Mucosa of rectum (tissue), 2 donors: ENCODE data around the gene RELT.

Source experiments
- H3K27ac ChIP-seq, 2 donors: one replicate each; pipeline ENCODE4 v1.7.0; 2013; ENCODE audit warnings: inconsistent platforms in 2 of 2, low read depth in 2 of 2, low read length in 2 of 2
- H3K27me3 ChIP-seq, 2 donors: one replicate each; pipeline ENCODE4 v1.7.0; 2013; ENCODE audit warnings: low read length in 2 of 2; ENCODE audit not compliant: control insufficient read depth in 2 of 2, insufficient read depth in 2 of 2
- H3K36me3 ChIP-seq, 2 donors: one replicate each; pipeline ENCODE4 v1.7.0; 2013; ENCODE audit warnings: low read length in 2 of 2; ENCODE audit not compliant: control insufficient read depth in 2 of 2, insufficient read depth in 2 of 2
- H3K4me1 ChIP-seq, 2 donors: one replicate each; pipeline ENCODE4 v1.7.0; 2013; ENCODE audit warnings: low read length in 2 of 2, mild to moderate bottlenecking in 1 of 2; ENCODE audit not compliant: control insufficient read depth in 2 of 2, insufficient read depth in 2 of 2
- H3K4me3 ChIP-seq, 2 donors: one replicate each; pipeline ENCODE4 v1.7.0; 2013; ENCODE audit warnings: low read length in 2 of 2
- H3K9ac ChIP-seq, 2 donors: one replicate each; pipeline ENCODE4 v1.7.0; 2013; ENCODE audit warnings: low read length in 2 of 2, low read depth in 1 of 2, mild to moderate bottlenecking in 1 of 2
- H3K9me3 ChIP-seq, 2 donors: one replicate each; pipeline ENCODE4 v1.7.0; 2013; ENCODE audit warnings: low read length in 2 of 2; ENCODE audit not compliant: control insufficient read depth in 2 of 2
- donor health status: healthy.
- donor health status: Normal muscosa, but diverticular disease.

Gene RELT

DNA sequence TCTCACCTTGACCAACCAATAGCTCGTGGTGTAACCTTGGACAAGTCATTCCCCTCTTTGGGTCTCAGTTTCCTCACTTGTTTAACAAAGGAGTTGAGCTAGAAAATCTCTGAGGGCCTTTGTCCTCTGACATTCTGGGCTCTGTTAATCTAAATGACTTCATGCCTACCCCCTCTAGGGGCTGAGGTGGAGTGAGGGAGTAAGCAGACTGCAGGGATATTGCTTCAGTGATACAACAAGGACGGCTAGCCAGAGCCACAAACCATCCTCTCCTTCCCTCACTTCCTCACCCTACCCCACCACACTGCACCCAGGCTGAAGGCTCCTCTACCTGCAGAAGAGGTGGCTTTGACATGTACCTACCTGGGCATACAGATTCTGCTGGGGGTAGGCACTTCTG is 34.8 kb downstream of the RELT start:
- no peak overlapping the region for H3K4me3 ChIP-seq
- H3K36me3 ChIP-seq = peaks cover 3 to 16% of the 10 kb centered on the region in 2 donors
- no peaks in the 10 kb centered on the region for H3K4me1 ChIP-seq
- H3K27me3 ChIP-seq = no peaks in the 10 kb centered on the region
- no peak overlapping the region for H3K9ac ChIP-seq
- H3K27ac ChIP-seq = no peak overlapping the region
- no peaks in the 10 kb centered on the region for H3K9me3 ChIP-seq

DNA sequence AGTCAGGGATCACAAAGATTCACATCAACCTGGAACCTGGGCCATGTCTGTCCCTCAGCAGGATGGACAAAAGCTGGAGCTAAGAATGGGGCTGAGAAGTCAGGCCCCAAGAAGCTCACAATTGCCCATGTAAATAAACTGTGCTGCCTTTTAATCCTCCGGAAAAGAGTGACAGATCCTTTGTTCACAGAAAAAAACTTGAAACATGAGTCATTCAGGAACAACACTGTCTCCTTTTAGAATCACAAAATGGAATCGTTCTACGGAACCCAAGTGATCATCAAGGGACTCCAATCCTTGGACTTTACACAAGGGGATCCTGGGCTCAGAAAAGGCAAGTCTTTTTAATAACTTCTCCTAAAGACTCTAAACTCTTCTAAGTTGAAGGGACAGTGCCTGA is 36.1 kb downstream of the RELT start:
- Histone ChIP-seq H3K9me3 (no peaks in the 10 kb centered on the region), H3K4me3 (no peak overlapping the region), H3K27ac (no peak overlapping the region), H3K9ac (no peak overlapping the region), H3K36me3 (peaks cover 3 to 16% of the 10 kb centered on the region in 2 donors), H3K4me1 (no peaks in the 10 kb centered on the region), H3K27me3 (no peaks in the 10 kb centered on the region)

DNA sequence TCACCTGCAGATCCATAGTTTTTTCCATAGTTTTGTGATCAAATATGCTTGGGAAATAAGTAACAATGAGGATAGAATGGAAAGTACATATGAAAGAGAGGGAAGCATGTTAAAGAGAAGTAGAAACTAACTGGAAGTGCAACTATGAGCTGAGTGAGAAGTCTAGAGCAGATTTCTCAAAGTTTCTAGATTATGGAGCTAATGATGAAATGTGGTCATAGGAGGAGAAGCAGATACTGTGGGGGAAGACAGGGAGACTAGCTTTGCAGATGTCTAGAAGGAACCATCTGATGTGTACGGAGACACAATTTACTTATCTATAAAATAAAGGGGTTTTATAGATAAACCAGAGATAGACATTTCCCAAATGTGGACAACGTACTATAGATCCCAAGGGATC is 37.1 kb downstream of the RELT start:
- Histone ChIP-seq H3K9me3 (no peaks in the 10 kb centered on the region), H3K27me3 (no peaks in the 10 kb centered on the region), H3K4me1 (no peaks in the 10 kb centered on the region), H3K9ac (no peak overlapping the region), H3K36me3 (peaks cover 5 to 14% of the 10 kb centered on the region in 2 donors), H3K27ac (no peak overlapping the region), H3K4me3 (no peak overlapping the region)

DNA sequence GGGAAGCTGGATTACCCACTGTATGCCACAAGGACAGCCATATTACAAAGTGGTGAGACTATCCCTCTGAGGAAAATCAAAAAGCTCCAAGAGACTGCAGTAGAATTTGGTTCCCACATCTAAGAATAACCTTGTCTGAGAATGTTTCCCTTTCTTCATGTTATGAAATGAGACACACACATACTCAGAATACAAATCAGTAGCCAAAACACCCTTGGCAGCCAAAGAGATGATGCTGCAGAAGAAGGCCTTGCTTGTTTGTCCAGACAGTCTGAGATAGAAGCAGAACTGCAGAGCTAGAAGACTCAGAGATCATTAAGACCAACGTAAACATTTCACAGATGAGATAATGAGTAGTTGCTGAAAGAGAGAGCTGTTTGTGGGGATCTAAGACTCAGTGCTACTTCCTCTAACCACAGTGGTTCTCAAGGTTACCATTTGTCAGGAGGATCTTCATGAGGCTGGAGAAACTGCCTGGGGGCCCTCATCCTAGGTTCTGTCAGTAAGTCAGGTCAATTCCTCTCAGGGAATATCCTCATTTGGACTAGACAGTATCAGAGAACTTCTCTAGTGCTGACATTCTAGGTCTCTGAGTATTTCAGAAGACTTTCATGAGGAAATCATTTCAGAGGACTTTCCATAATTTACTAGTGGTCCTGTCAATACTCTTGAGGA is 38.9 kb downstream of the RELT start:
- no peak overlapping the region for H3K9ac ChIP-seq
- no peaks in the 10 kb centered on the region for H3K27me3 ChIP-seq
- H3K4me1 ChIP-seq = no peaks in the 10 kb centered on the region
- H3K36me3 ChIP-seq = peaks cover 4 to 5% of the 10 kb centered on the region in 2 donors
- H3K9me3 ChIP-seq = no peaks in the 10 kb centered on the region
- no peak overlapping the region for H3K27ac ChIP-seq
- no peak overlapping the region for H3K4me3 ChIP-seq

DNA sequence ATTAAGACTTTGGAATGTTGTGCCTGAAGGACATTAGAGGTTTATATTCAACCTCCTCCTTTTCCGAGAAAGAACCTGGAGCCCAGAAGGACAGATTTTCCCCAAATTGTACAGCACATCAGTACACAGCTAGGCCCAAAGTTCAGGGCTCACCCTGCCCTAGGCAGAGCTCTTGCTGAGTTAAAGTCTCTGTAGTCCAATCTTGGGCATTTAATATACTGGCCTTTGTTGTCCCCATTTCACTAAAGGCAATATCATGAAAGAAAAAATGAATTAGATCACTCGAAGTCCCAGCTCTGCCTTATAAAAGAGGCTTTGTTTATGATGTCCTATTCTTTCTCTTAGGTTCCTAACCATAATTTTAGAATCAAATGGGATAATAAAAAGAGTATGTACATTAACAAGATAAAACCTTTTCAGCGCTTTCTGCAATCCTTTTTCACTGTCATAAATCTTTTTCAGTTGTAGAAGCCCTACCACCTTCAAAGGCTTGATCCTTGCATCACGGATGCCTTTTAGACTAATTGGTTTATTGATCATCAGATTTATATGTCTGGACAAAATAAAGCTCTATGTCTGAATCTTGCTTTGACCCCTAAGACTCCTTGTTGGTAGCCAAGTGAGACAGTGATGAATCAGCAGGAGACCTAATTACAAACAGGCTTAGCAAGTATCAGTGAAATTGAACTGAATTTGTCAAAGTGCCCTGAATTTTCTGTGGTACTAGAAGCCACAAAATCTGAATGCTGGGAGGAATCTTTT is 39.8 kb downstream of the RELT start:
- Histone ChIP-seq H3K36me3 (peaks cover 3 to 5% of the 10 kb centered on the region in 2 donors), H3K9ac (no peak overlapping the region), H3K4me3 (no peak overlapping the region), H3K4me1 (no peaks in the 10 kb centered on the region), H3K9me3 (no peaks in the 10 kb centered on the region), H3K27ac (no peak overlapping the region), H3K27me3 (no peaks in the 10 kb centered on the region)

DNA sequence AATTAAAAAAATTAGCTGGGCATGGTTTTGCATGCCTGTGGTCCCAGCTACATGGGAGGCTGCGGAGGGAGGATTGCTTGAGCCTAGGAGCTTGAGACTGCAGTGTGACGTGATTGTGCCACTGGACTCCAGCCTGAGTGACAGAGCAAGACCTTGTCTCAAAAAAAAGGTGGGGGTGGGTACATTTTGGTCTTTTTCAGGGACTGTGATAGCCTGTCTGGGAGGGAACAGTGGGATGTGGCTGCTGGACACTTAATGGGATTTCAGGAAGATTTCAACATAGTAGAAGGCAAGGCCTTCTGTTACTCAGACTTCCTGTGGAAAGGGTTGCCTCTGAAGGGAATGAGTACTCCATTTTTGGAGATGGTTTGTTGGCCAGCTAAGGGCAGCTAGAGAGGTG is 40.6 kb downstream of the RELT start:
- Histone ChIP-seq H3K4me3 (no peak overlapping the region), H3K4me1 (no peaks in the 10 kb centered on the region), H3K9ac (no peak overlapping the region), H3K9me3 (no peaks in the 10 kb centered on the region), H3K36me3 (peaks cover 0 to 5% of the 10 kb centered on the region in 2 donors), H3K27ac (no peak overlapping the region), H3K27me3 (no peaks in the 10 kb centered on the region)

DNA sequence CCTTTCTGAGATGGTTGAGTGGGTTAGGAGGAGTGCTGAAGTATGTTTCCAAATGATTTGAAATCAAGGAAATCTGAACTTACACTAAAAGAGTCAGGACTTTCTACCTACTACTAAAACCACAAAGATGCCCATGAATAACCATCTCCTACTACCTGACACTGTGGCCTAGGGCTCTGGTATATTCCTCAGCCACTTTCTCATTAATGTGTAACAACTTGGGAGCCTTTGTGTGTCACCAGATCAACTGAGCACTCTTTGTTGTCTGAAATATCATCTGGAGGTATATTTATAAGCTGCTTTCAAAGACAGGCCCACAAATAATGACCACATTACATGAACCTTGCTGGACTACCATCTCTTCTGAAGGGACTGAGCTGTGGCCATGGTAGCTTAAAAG is 43.9 kb downstream of the RELT start:
- no peaks in the 10 kb centered on the region for H3K27me3 ChIP-seq
- peaks cover 0 to 5% of the 10 kb centered on the region in 2 donors for H3K36me3 ChIP-seq
- H3K9ac ChIP-seq = no peak overlapping the region
- no peak overlapping the region for H3K27ac ChIP-seq
- H3K4me3 ChIP-seq = no peak overlapping the region
- H3K4me1 ChIP-seq = no peaks in the 10 kb centered on the region
- H3K9me3 ChIP-seq = no peaks in the 10 kb centered on the region

DNA sequence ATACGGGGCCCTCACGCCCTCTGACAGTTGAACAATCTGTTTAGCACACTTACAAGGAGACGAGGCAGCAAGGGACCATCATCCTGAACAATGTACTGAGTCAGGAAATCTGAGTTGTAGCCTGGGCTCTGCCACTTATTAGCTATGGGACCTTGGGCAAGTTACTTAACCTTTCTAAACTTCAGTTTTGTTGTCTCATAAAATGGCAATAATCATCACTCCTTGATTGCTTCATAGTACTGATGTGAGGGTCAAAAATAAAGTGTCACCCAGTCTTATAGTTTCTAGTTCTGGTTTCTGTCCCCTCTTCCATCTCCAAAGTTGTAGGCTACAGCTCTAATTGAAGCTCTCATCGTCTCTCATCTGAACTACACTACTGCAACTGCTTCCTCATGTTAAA is 46.7 kb downstream of the RELT start:
- no peaks in the 10 kb centered on the region for H3K27me3 ChIP-seq
- H3K27ac ChIP-seq = no peak overlapping the region
- no peaks in the 10 kb centered on the region for H3K4me1 ChIP-seq
- H3K9me3 ChIP-seq = no peaks in the 10 kb centered on the region
- no peak overlapping the region for H3K9ac ChIP-seq
- no peak overlapping the region for H3K4me3 ChIP-seq
- peaks cover 0 to 5% of the 10 kb centered on the region in 2 donors for H3K36me3 ChIP-seq

DNA sequence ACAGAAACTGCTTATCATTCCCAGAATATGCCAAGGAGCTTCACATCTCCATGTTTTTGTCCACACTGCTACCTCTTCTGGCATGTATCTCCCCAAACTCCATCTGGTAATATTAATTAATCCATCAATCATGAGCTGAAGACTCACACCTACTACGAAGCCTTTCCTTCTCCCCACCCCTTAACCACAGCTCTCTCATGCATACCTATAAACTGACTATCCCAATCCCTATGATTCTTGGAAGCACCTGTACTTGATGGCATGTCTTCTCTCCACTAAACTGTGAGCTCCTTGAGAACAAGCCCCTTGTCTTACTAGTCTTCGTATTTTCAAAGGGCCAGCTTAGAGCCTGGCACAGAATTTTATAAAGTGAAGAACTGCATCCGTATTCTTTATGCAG is 47.3 kb downstream of the RELT start:
- H3K4me1 ChIP-seq = no peaks in the 10 kb centered on the region
- H3K9me3 ChIP-seq = no peaks in the 10 kb centered on the region
- H3K36me3 ChIP-seq = peaks cover 0 to 3% of the 10 kb centered on the region in 2 donors
- no peaks in the 10 kb centered on the region for H3K27me3 ChIP-seq
- H3K9ac ChIP-seq = no peak overlapping the region
- no peak overlapping the region for H3K27ac ChIP-seq
- H3K4me3 ChIP-seq = no peak overlapping the region

DNA sequence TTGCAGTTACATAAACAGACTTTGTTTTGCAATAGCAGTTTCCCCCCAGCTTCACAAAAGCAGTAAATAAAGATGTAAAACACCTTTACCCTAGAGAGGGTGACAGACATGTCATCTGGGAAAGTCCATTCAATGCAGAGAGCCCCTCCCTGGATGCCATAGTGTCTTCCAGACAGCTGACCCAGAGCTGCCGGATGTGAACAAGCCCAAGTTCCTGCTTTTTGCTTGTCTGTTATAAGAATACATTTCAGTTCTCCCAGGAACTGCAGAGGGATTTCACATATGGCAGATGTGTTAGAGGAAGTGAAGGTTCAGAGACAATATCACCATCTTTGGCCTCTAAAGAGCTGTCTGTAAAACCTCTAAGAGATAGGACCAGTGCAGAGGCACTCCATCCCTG is 48.9 kb downstream of the RELT start:
- Histone ChIP-seq H3K9me3 (no peaks in the 10 kb centered on the region), H3K4me3 (no peak overlapping the region), H3K36me3 (no peaks in the 10 kb centered on the region), H3K27me3 (no peaks in the 10 kb centered on the region), H3K9ac (no peak overlapping the region), H3K4me1 (no peaks in the 10 kb centered on the region), H3K27ac (no peak overlapping the region)
